ENCODE results near the gene KRTAP5-8.

KRTAP5-8 gene

DNA sequence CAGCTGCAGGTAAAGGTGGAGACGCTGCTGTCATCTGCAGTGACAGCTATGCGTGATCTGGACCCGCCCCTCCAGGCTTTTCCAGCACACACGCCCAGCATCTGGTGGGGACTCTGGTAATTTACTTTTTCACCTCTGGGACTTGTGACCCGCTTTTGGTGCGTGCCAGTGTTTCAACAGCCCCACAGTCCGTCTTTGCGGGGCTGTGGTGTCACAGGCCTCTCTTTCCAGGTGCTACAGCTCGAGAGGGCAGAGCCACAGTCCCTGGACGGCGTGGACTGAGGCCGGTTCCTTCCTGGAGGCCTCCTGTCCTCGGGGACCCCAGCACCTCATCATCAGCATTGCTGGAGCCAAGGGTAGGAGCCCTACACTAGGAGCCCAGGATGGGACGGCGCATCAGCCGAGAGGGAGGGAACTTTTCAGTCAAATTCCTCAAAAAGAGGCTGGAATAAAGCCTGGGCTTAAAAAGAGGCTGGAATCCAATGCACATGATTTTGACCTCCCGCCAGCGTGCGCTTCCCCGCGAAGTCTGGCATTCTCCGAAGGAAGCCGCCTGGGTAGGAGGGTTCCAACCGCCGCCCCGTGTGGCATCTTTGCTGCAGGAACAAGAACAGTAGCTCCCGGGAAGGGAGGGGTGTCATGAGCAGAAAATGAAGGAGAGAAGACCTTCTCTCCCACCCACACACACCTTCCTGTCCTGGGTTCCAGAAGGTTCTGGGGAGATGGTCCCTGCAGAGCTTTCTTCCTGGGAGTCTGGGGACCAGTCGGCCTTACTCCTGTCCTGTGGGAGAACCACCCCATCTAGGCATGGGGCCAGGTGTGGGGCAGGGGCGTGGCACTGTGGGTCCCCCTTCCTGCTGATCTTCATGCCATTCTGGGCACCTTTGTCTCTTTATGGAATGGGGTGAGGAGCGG, 36.5 kb upstream of the KRTAP5-8 start:
- Histone ChIP-seq H3K27ac (ENCODE audit: poor library complexity, severe bottlenecking) (no peak overlapping the region), H3K4me1 (ENCODE audit: insufficient read depth, poor library complexity, severe bottlenecking) (no peaks in the 10 kb centered on the region), H3K27me3 (ENCODE audit: insufficient read depth, poor library complexity, severe bottlenecking) (no peaks in the 10 kb centered on the region), H3K9me3 (ENCODE audit: severe bottlenecking) (no peaks in the 10 kb centered on the region), H3K36me3 (ENCODE audit: low read depth) (peaks cover 7% of the 10 kb centered on the region), H3K4me3 (ENCODE audit: severe bottlenecking) (no peak overlapping the region)
- DNase-seq (ENCODE audit: low spot score) (peak; percentile 38), ATAC-seq (ENCODE audit: low read depth) (no peak)
- TF ChIP-seq, protein P1, sequence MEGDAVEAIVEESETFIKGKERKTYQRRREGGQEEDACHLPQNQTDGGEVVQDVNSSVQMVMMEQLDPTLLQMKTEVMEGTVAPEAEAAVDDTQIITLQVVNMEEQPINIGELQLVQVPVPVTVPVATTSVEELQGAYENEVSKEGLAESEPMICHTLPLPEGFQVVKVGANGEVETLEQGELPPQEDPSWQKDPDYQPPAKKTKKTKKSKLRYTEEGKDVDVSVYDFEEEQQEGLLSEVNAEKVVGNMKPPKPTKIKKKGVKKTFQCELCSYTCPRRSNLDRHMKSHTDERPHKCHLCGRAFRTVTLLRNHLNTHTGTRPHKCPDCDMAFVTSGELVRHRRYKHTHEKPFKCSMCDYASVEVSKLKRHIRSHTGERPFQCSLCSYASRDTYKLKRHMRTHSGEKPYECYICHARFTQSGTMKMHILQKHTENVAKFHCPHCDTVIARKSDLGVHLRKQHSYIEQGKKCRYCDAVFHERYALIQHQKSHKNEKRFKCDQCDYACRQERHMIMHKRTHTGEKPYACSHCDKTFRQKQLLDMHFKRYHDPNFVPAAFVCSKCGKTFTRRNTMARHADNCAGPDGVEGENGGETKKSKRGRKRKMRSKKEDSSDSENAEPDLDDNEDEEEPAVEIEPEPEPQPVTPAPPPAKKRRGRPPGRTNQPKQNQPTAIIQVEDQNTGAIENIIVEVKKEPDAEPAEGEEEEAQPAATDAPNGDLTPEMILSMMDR (IDR thresholded peaks at IDR 0.05; ENCODE audit: poor library complexity, severe bottlenecking) = no peak

DNA sequence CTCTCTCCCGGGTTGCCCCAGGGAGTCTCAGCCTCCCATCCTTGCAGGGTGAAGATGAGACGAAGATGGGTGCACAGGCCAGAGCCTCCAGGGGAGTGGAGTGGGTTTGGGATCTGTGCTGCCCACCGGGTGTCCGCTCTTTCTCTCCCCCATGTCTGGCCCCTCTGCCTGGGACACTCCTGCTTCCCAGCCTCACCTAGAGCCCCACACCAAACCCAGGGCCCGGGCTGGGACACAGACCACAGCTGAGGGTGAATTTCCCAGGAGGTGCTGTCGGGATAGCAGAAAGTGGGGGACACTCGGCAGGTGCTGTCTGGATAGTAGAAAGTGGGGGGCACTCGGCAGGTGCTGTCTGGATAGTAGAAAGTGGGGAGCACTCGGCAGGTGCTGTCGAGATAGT, 35.8 kb upstream of the KRTAP5-8 start:
- TF ChIP-seq, protein P1 (IDR thresholded peaks at IDR 0.05; ENCODE audit: poor library complexity, severe bottlenecking) = no peak
- H3K4me3 ChIP-seq (ENCODE audit: severe bottlenecking) = no peak overlapping the region
- DNase-seq (ENCODE audit: low spot score) = peak; percentile 23
- H3K27me3 ChIP-seq (ENCODE audit: insufficient read depth, poor library complexity, severe bottlenecking) = no peaks in the 10 kb centered on the region
- H3K4me1 ChIP-seq (ENCODE audit: insufficient read depth, poor library complexity, severe bottlenecking) = no peaks in the 10 kb centered on the region
- no peak for ATAC-seq (ENCODE audit: low read depth)
- H3K27ac ChIP-seq (ENCODE audit: poor library complexity, severe bottlenecking) = no peak overlapping the region
- no peaks in the 10 kb centered on the region for H3K9me3 ChIP-seq (ENCODE audit: severe bottlenecking)
- H3K36me3 ChIP-seq (ENCODE audit: low read depth) = peaks cover 7% of the 10 kb centered on the region

DNA sequence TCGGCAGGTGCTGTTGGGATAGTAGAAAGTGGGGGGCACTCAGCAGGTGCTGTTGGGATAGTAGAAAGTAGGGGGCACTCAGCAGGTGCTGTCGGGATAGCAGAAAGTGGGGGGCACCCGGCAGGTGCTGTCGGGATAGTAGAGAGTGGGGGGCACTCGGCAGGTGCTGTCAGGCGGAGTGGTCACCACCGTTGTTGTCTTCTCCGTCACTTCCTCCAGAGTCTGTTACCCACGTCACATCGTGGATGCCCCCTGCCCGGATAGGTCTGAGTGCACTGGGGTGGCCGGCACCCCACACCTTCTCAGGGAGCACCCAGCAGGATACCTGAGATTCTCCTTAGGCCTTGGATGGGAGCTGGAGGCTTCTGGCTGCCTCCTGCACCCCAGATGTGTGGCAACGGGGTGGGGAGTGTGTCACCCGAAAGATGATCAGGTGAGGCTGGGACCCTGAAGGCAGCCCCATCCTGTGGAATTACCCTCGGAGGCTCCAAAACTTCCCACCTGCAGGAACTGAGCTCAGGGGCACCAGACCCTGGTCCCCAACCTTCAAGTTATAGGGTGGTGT, 34.9 kb upstream of the KRTAP5-8 start:
- Histone ChIP-seq H3K4me3 (ENCODE audit: severe bottlenecking) (no peak overlapping the region), H3K27ac (ENCODE audit: poor library complexity, severe bottlenecking) (no peak overlapping the region), H3K27me3 (ENCODE audit: insufficient read depth, poor library complexity, severe bottlenecking) (no peaks in the 10 kb centered on the region), H3K9me3 (ENCODE audit: severe bottlenecking) (no peaks in the 10 kb centered on the region), H3K36me3 (ENCODE audit: low read depth) (peaks cover 7% of the 10 kb centered on the region), H3K4me1 (ENCODE audit: insufficient read depth, poor library complexity, severe bottlenecking) (no peaks in the 10 kb centered on the region)
- ATAC-seq (ENCODE audit: low read depth) (no peak), DNase-seq (ENCODE audit: low spot score) (peak; percentile 40)
- TF ChIP-seq, protein P1 (IDR thresholded peaks at IDR 0.05; ENCODE audit: poor library complexity, severe bottlenecking) = no peak

DNA sequence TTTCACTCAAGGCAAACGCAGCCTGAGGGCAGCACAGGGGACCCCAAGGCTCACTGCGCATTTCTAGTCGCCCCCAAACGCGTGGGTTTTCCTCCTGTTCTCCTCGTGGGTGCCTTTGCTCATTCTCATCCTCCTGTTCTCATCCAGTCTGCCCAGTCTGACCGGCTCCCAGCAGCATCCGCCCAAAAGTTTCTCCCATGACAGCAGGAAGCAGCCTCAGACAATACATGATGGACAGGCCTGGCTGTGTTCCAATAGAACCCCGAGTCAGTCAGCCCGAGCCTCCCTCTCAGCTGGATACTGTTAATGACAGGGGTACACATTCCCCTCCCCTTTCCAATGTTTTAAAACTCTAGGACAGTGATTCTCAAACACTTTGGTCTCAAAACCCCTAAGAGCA, 33.3 kb upstream of the KRTAP5-8 start:
- H3K9me3 ChIP-seq (ENCODE audit: severe bottlenecking) = no peaks in the 10 kb centered on the region
- DNase-seq (ENCODE audit: low spot score) (peak; percentile 29), ATAC-seq (ENCODE audit: low read depth) (no peak)
- TF ChIP-seq, protein P1 (IDR thresholded peaks at IDR 0.05; ENCODE audit: poor library complexity, severe bottlenecking) = no peak
- no peaks in the 10 kb centered on the region for H3K4me1 ChIP-seq (ENCODE audit: insufficient read depth, poor library complexity, severe bottlenecking)
- H3K36me3 ChIP-seq (ENCODE audit: low read depth) = no peaks in the 10 kb centered on the region; the same call in 1 of the 2 replicates
- no peak overlapping the region for H3K4me3 ChIP-seq (ENCODE audit: severe bottlenecking)
- no peaks in the 10 kb centered on the region for H3K27me3 ChIP-seq (ENCODE audit: insufficient read depth, poor library complexity, severe bottlenecking)
- H3K27ac ChIP-seq (ENCODE audit: poor library complexity, severe bottlenecking) = no peak overlapping the region

DNA sequence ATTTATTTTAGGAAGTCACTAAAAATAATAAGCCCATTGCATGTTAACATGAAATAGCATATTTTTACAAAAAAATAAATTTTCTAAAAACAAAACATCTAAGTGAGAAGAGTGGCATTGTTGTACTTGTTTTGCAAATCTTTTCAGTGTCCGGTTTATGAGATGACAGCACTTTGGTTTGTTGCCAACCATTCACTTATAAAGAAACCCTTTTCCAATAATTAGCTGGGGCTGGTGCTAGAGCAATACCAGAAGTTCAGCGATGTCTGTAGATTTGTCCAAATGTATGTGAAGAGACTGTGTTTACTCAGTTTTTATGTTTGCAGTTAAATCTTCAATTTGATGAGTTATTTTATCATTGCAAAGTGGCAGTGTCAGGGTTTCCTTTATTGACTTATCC, 32.8 kb upstream of the KRTAP5-8 start:
- Histone ChIP-seq H3K27ac (ENCODE audit: poor library complexity, severe bottlenecking) (no peak overlapping the region), H3K27me3 (ENCODE audit: insufficient read depth, poor library complexity, severe bottlenecking) (no peaks in the 10 kb centered on the region), H3K9me3 (ENCODE audit: severe bottlenecking) (no peaks in the 10 kb centered on the region), H3K36me3 (ENCODE audit: low read depth) (no peaks in the 10 kb centered on the region), H3K4me3 (ENCODE audit: severe bottlenecking) (no peak overlapping the region), H3K4me1 (ENCODE audit: insufficient read depth, poor library complexity, severe bottlenecking) (no peaks in the 10 kb centered on the region)
- ATAC-seq (ENCODE audit: low read depth) (no peak), DNase-seq (ENCODE audit: low spot score) (no peak)
- TF ChIP-seq, protein P1 (IDR thresholded peaks at IDR 0.05; ENCODE audit: poor library complexity, severe bottlenecking) = no peak

Measured in RWPE2 (cell line).